IMR-90 (cell line): ENCODE results near the gene VWA8. TPM values are rescaled to one million over a fixed set of nuclear protein-coding genes. Genes with fewer than 3 reads are reported as not detected.

ENCODE experiments used
- ATAC-seq: fragments of 200-7000 bp; cut with Tn5 transposase; 2 replicates; pipeline ENCODE4 v1.9.1; 2020; ENCODE audit warnings: low read depth, mild to moderate bottlenecking, moderate library complexity
- BruUV-seq: library from RNA; stranded (reverse); fragments of 400-500 nt; replicated peaks from 2 replicates; lab custom pipeline; 2021; lab: Mats Ljungman, UMichigan
- CTCF ChIA-PET: fragments of 300-600 bp; formaldehyde crosslinking; extraction: SDS; loops from one replicate; lab custom pipeline; 2021; ENCODE audit warnings: antibody characterized with exemption; lab: Yijun Ruan, JAX
- POLR2A ChIA-PET: fragments of 300-600 bp; sonication (Branson Sonifier 250); formaldehyde crosslinking; loops from one replicate; lab custom pipeline; 2022; ENCODE audit warnings: antibody characterized with exemption; ENCODE audit not compliant: unreplicated experiment; lab: Charles Lee
- DNase-seq: peaks from one replicate; pipeline ENCODE4 v3.0.0; 2013
- H2AFZ ChIP-seq: replicated peaks from 2 replicates; pipeline ENCODE3; 2013; ENCODE audit warnings: low read length, mild to moderate bottlenecking; ENCODE audit not compliant: poor library complexity
- H2AK5ac ChIP-seq: 2 replicates; pipeline ENCODE4 v1.6.1; 2013; ENCODE audit warnings: low read depth, low read length, inconsistent platforms
- H2AK9ac ChIP-seq: replicated peaks from 2 replicates; pipeline ENCODE3; 2013; ENCODE audit warnings: mild to moderate bottlenecking, low read depth, low read length, moderate library complexity; ENCODE audit not compliant: poor library complexity
- H2BK120ac ChIP-seq: 2 replicates; pipeline ENCODE4 v1.6.1; 2013; ENCODE audit warnings: low read depth, low read length, inconsistent platforms
- H2BK15ac ChIP-seq: 3 replicates; pipeline ENCODE4 v1.6.1; 2013; ENCODE audit warnings: low read depth, low read length, inconsistent platforms
- H2BK20ac ChIP-seq: 2 replicates; pipeline ENCODE4 v1.6.1; 2013; ENCODE audit warnings: low read depth, mild to moderate bottlenecking, inconsistent platforms, low read length, moderate library complexity
- H2BK5ac ChIP-seq: 2 replicates; pipeline ENCODE4 v1.6.1; 2013; ENCODE audit warnings: mild to moderate bottlenecking, low read depth, low read length, inconsistent platforms; ENCODE audit not compliant: poor library complexity, severe bottlenecking
- H3K14ac ChIP-seq: replicated peaks from 2 replicates; pipeline ENCODE4 v1.6.1; 2013; ENCODE audit warnings: low read depth, low read length, inconsistent platforms
- H3K18ac ChIP-seq: 2 replicates; pipeline ENCODE4 v1.6.1; 2013; ENCODE audit warnings: low read depth, low read length, control low read depth
- H3K23ac ChIP-seq: 2 replicates; pipeline ENCODE4 v1.6.1; 2013; ENCODE audit warnings: low read depth, low read length, inconsistent platforms
- H3K27ac ChIP-seq: 2 replicates; pipeline ENCODE4 v1.5.1; 2013; ENCODE audit warnings: mild to moderate bottlenecking, control low read depth, low read length; ENCODE audit not compliant: insufficient read depth
- H3K27me3 ChIP-seq: 2 replicates; pipeline ENCODE4 v1.6.1; 2013; ENCODE audit warnings: low read length; ENCODE audit not compliant: control insufficient read depth, insufficient read depth
- H3K36me3 ChIP-seq: 2 replicates; pipeline ENCODE4 v1.6.1; 2013; ENCODE audit warnings: low read length, mixed read lengths; ENCODE audit not compliant: control insufficient read depth, insufficient read depth
- H3K4ac ChIP-seq: 2 replicates; pipeline ENCODE4 v1.6.1; 2013; ENCODE audit warnings: low read depth, low read length, inconsistent platforms
- H3K4me1 ChIP-seq: 2 replicates; pipeline ENCODE4 v1.6.1; 2013; ENCODE audit warnings: low read length, mixed read lengths; ENCODE audit not compliant: control insufficient read depth, insufficient read depth
- H3K4me2 ChIP-seq: 2 replicates; pipeline ENCODE4 v1.6.1; 2013; ENCODE audit warnings: low read depth, mild to moderate bottlenecking, control low read depth, low read length, moderate library complexity
- H3K4me3 ChIP-seq: 2 replicates; pipeline ENCODE4 v1.5.1; 2013; ENCODE audit warnings: low read depth, mild to moderate bottlenecking, control low read depth, low read length, moderate library complexity; ENCODE audit not compliant: insufficient read depth
- H3K56ac ChIP-seq: 2 replicates; pipeline ENCODE4 v1.6.1; 2013; ENCODE audit warnings: low read length, inconsistent platforms; ENCODE audit not compliant: insufficient read depth; ENCODE audit errors: extremely low read depth
- H3K79me1 ChIP-seq, 2 experiments: 2 replicates each; pipeline ENCODE4 v1.6.1; 2013; ENCODE audit warnings: low read length in 2 of 2, inconsistent platforms in 1 of 2, low read depth in 1 of 2
- H3K9ac ChIP-seq: 2 replicates; pipeline ENCODE4 v1.6.1; 2013; ENCODE audit warnings: low read depth, low read length, control low read depth
- H3K9me1 ChIP-seq: 2 replicates; pipeline ENCODE4 v1.6.1; 2013; ENCODE audit warnings: low read length, inconsistent platforms; ENCODE audit not compliant: insufficient read depth
- H3K9me3 ChIP-seq: 2 replicates; pipeline ENCODE4 v1.6.1; 2013; ENCODE audit warnings: low read length; ENCODE audit not compliant: control insufficient read depth, insufficient read depth
- H4K20me1 ChIP-seq: 2 replicates; pipeline ENCODE4 v1.6.1; 2013; ENCODE audit warnings: low read length, inconsistent platforms; ENCODE audit not compliant: insufficient read depth
- H4K5ac ChIP-seq: 2 replicates; pipeline ENCODE4 v1.6.1; 2013; ENCODE audit warnings: mild to moderate bottlenecking, low read depth, low read length, control low read depth
- H4K8ac ChIP-seq, 2 experiments: 2 replicates each; pipeline ENCODE4 v1.6.1; 2013; ENCODE audit warnings: low read depth in 2 of 2, low read length in 2 of 2, control low read depth in 1 of 2, inconsistent platforms in 1 of 2
- H4K91ac ChIP-seq: 2 replicates; pipeline ENCODE4 v1.6.1; 2013; ENCODE audit warnings: low read depth, low read length, inconsistent platforms; ENCODE audit not compliant: insufficient read depth
- BHLHE40 ChIP-seq: fragments of 150-350 bp; IDR thresholded peaks from 2 replicates; pipeline ENCODE4 v1.6.1; 2016; ENCODE audit warnings: mild to moderate bottlenecking, low read depth, low read length
- CEBPB ChIP-seq: IDR thresholded peaks from 2 replicates; pipeline ENCODE4 v1.6.1; 2012; ENCODE audit warnings: low read depth, low read length, improper control_type of control experiment
- CHD1 ChIP-seq: IDR thresholded peaks from 2 replicates; pipeline ENCODE4 v1.6.1; 2012; ENCODE audit warnings: low read depth, low read length, improper control_type of control experiment
- CTCF ChIP-seq: conservative IDR thresholded peaks from 2 replicates; pipeline ENCODE4 v1.5.1; 2012; ENCODE audit warnings: mild to moderate bottlenecking, low read depth, low read length, improper control_type of control experiment
- ELK1 ChIP-seq: fragments of 150-350 bp; IDR thresholded peaks from 2 replicates; pipeline ENCODE4 v1.6.1; 2016; ENCODE audit warnings: low read depth, mild to moderate bottlenecking, low read length, moderate library complexity, borderline replicate concordance
- FOS ChIP-seq: fragments of 150-350 bp; IDR thresholded peaks from 2 replicates; pipeline ENCODE4 v1.6.1; 2016; ENCODE audit warnings: low read depth, low read length
- MAFK ChIP-seq: IDR thresholded peaks from 2 replicates; pipeline ENCODE4 v1.6.1; 2012; ENCODE audit warnings: low read depth, low read length, improper control_type of control experiment
- MAZ ChIP-seq: IDR thresholded peaks from 2 replicates; pipeline ENCODE4 v1.6.1; 2012; ENCODE audit warnings: low read depth, mild to moderate bottlenecking, low read length, improper control_type of control experiment, moderate library complexity, borderline replicate concordance
- MXI1 ChIP-seq: IDR thresholded peaks from 2 replicates; pipeline ENCODE4 v1.6.1; 2012; ENCODE audit warnings: low read depth, mild to moderate bottlenecking, low read length, moderate library complexity, borderline replicate concordance
- NFE2L2 ChIP-seq: fragments of 150-350 bp; IDR thresholded peaks from 2 replicates; pipeline ENCODE4 v1.6.1; 2016; ENCODE audit warnings: low read depth, mild to moderate bottlenecking, low read length
- POLR2A ChIP-seq: IDR thresholded peaks from 2 replicates; pipeline ENCODE4 v1.6.1; 2012; ENCODE audit warnings: mild to moderate bottlenecking, low read depth, low read length
- RAD21 ChIP-seq: IDR thresholded peaks from 2 replicates; pipeline ENCODE4 v1.6.1; 2012; ENCODE audit warnings: low read length, improper control_type of control experiment
- RCOR1 ChIP-seq: IDR thresholded peaks from 2 replicates; pipeline ENCODE4 v1.6.1; 2012; ENCODE audit warnings: mild to moderate bottlenecking, low read length, improper control_type of control experiment; ENCODE audit not compliant: insufficient replicate concordance
- RFX5 ChIP-seq: IDR thresholded peaks from 2 replicates; pipeline ENCODE4 v1.8.0; 2012; ENCODE audit warnings: low read depth, mild to moderate bottlenecking, low read length, moderate library complexity
- SMC3 ChIP-seq: fragments of 150-350 bp; IDR thresholded peaks from 2 replicates; pipeline ENCODE4 v1.6.1; 2016; ENCODE audit warnings: low read depth, mild to moderate bottlenecking, antibody characterized with exemption, low read length, moderate library complexity
- WGBS, 2 experiments: methylation state at CpG; one replicate each; pipeline versions ENCODE4 v1.1.5 to v1.1.7; 2013; ENCODE audit warnings: missing lambda C conversion rate in 2 of 2; ENCODE audit not compliant: insufficient read length in 1 of 2; ENCODE audit errors: extremely low coverage in 2 of 2; 5-methylcytosine and 5-hydroxymethylcytosine counted together
- dilution Hi-C: fragments of 300-500 bp; cut with HindIII; formaldehyde crosslinking; loops from one replicate; pipeline ENCODE4 v1.14.3; 2018; ENCODE audit warnings: low sequenced_read_pairs; ENCODE audit not compliant: unreplicated experiment
- in situ Hi-C: fragments of 300-500 bp; cut with MboI; formaldehyde crosslinking; loops from 3 replicates; pipeline ENCODE4 v1.14.3; 2019; ENCODE audit warnings: low sequenced_read_pairs, inconsistent platforms, mixed read lengths
- intact Hi-C: fragments of 100-400 bp; cut with micrococcal nuclease; formaldehyde crosslinking; loops from 2 replicates; pipeline ENCODE4 v1.10.0; 2022
- polyA plus RNA-seq, 3 experiments: library from polyadenylated mRNA; depleted of rRNA; stranded (reverse); fragments of >200 nt; gene quantifications; 2 replicates each; pipeline ENCODE4 v1.2.3, GENCODE V29; 2012; ENCODE audit warnings: low replicate concordance in 1 of 3
- total RNA-seq: library from RNA; depleted of rRNA; stranded (reverse); fragments of >200 nt; gene quantifications from 2 replicates; pipeline ENCODE4 v1.2.3, GENCODE V29; 2012
- TF ChIP-seq, protein P1 (sequence below): fragments of 150-350 bp; IDR thresholded peaks from 2 replicates; pipeline ENCODE4 v1.6.1; 2017; ENCODE audit warnings: mild to moderate bottlenecking, antibody characterized with exemption, low read length, low read depth

Gene VWA8
- total and polyA plus RNA-seq, 2 of the 4 experiments (the other 2 are of a cell fraction), result 5.9 to 18.3 TPM

- Histone ChIP-seq H3K27me3 (no peaks in the 10 kb centered on the region), H2AFZ (no peak overlapping the region), H3K9ac (no peak overlapping the region), H3K23ac (no peak overlapping the region), H3K18ac (no peak overlapping the region), H3K4me1 (peaks cover 20% of the 10 kb centered on the region), H4K20me1 (peaks cover 3% of the 10 kb centered on the region; the same call in 1 of the 2 replicates), H3K4me3 (no peak overlapping the region), H3K27ac (no peak overlapping the region), H4K5ac (no peak overlapping the region), H2BK15ac (0 out of 3 replicates have a peak overlapping the region, but pooled peaks have one; percentile 43), H3K14ac (no peak overlapping the region; the same call in 1 of the 2 replicates), H3K36me3 (no peaks in the 10 kb centered on the region), H4K91ac (no peak overlapping the region), H2BK20ac (no peak overlapping the region; the same call in 1 of the 2 replicates), H2AK9ac (no peak overlapping the region), H3K4me2 (no peak overlapping the region), H2BK120ac (no peak overlapping the region), H3K9me1 (peaks cover 16% of the 10 kb centered on the region), H2AK5ac (peak overlapping the region; percentile 7), H3K4ac (0 out of 2 replicates have a peak overlapping the region, but pooled peaks have one; percentile 2), H3K79me1 (peaks cover 4 to 10% of the 10 kb centered on the region in 2 experiments; a peak in 3 of 4 replicates), H3K56ac (no peak overlapping the region), H4K8ac (peak overlapping the region in 1 of 2 experiments; percentile 21; a peak in 1 of 4 replicates), H2BK5ac (no peak overlapping the region), H3K9me3 (no peaks in the 10 kb centered on the region)
- DNase-seq, result no peak
- WGBS, 2 experiments, result no CpG with 5 or more reads among the region's 5 CpGs
- BruUV-seq, result no TSS peak
- ChIA-PET POLR2A (no interaction called here), CTCF (no interaction called here)
- in situ Hi-C loops, result loop anchor here (25.0 kb wide), 1 partner anchor 165 kb away; the partner anchor contains the start of gene RGCC
- dilution Hi-C loops, result no loop called here
- ATAC-seq, result no peak
- TF ChIP-seq MAZ (no peak), RAD21 (no peak), RCOR1 (no peak), FOS (no peak), CHD1 (no peak), CEBPB (no peak), MAFK (no peak), CTCF (no peak), RFX5 (no peak), BHLHE40 (no peak), POLR2A (no peak), MXI1 (no peak), ELK1 (no peak), NFE2L2 (no peak), SMC3 (no peak)
- TF ChIP-seq, protein P1, sequence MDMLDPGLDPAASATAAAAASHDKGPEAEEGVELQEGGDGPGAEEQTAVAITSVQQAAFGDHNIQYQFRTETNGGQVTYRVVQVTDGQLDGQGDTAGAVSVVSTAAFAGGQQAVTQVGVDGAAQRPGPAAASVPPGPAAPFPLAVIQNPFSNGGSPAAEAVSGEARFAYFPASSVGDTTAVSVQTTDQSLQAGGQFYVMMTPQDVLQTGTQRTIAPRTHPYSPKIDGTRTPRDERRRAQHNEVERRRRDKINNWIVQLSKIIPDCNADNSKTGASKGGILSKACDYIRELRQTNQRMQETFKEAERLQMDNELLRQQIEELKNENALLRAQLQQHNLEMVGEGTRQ, result no peak
- intact Hi-C loops, result no loop called here
Measured at GRCh38 chr13:41627425-41627824, 333.5 kb downstream of the VWA8 start.
